GM21390 (cell line): Measurements from ENCODE around the gene IRX5.

Experiments
- ATAC-seq: cut with Tn5 transposase; IDR thresholded peaks from one replicate; pipeline ENCODE4 v1.9.1; 2021; ENCODE audit not compliant: unreplicated experiment

Gene IRX5

DNA sequence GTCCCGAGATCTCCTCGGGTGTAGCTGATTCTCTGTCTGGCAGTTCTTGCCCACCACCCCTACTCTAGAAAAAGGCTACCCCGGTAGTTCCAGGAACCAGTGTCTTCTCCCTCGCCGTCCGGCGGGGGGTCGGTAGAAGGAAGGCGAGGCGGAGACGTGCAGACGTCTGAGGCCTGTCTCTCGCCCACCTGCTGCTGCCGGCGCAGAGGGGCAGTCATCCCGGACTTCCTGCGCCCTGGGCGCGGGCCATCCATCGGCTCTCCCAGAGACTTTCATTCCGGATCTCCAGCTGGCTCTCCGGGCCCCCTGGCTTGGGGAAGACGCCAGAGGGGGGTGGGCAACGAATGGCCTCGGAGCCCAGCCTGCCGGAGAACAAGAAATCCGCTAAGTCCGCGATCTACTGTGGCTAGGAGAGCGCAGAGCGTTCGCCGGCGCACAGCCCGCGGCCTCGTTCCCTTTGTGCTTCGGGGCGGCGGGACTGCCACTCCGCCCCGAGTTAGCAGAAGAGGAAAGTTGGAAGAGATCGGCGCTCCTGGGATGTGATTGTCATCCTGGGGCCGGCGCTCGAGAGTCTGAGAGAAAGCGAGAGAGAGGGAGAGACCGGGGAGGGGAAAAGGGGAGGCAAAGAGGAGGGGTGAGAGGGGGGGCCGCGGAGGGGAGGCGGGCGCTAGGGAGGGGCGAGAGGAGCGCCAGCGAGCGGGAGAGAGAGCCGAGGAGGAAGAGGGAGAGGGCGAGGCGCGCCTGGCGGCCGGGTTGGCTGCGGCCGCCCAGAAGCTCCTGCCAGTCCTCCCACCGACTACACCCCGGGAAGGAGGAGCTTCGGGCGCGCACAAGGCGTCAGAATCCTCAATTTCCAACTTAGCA, at the start of gene IRX5:
IRX5 (plus strand) TSS at position 861 of the 864 bp plus-strand sequence. CDS start 334 bp downstream, outside the sequence.
- no peak for ATAC-seq

DNA sequence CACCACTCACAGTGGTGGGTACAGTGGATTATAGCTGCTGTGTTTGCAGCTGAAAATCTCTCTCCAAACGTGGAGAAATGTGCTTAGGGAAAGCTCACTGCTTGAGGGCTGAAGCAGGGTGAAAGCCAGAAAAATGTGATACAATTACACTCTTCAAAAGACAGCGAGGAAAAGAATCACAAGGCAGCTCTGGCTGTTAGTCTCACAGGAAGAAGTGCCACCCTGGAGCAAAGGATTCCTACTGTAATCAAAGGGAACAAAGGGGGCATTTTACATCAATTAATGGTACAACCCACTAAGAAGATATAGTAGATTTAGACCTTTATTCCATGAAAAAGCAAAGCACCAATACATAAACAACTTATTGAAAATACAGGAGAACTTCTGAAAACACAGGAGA, 48.1 kb upstream of the IRX5 start:
- ATAC-seq = no peak

DNA sequence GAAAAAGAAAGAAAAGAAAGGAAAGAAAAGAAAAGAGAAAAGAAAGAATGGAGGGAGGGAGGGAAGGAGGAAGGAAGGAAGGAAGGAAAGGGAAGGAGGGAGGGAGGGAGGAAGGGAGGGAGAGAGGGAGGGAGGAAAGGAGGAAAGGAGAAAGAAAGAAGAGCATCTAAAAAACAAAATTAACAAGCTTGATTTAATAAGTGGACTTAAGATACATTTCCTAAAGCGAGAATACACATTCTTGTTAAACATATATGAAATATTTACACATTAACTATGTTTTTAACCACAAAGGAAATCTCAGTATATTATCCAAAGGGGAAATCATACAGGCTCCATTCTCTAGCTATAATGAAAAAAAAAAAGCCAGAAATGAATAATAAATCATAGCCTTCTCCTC, 47.3 kb upstream of the IRX5 start:
- ATAC-seq = no peak

DNA sequence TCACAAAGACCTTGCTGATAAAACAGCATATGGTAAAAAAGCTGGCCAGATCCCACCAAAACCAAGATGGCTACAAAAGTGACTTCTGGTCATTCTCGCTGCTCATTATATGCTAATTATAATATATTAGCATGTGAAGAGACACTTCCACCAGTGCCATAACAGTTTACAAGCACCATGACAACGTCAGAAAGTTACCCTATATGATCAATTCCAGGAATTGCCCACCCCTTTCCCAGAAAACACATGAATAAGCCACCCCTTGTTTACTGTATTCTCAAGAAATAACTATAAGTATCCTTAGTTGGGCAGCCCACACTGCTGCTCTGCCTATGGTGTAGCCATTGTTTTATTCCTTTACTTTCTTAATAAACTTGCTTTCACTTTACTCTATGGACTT, 44.6 kb upstream of the IRX5 start:
- no peak for ATAC-seq

DNA sequence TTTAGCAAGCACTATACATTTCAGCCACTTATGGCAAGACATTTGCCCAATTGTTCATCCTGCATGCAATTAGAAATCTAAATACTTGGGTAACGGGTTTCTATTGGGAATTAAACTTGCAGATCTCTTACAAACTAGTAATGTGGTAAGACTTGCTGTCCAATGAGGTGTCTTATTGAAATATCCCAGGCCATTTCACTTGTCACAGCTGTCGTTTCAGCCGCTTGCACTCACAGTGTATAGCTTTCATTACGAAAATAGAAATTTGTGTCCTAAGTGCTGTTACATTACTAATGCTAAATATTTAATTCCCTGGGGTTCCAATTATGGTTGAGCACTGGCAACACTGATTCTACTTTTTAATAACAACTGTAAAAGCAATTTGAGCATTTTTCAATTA, 40.3 kb upstream of the IRX5 start:
- ATAC-seq = no peak

DNA sequence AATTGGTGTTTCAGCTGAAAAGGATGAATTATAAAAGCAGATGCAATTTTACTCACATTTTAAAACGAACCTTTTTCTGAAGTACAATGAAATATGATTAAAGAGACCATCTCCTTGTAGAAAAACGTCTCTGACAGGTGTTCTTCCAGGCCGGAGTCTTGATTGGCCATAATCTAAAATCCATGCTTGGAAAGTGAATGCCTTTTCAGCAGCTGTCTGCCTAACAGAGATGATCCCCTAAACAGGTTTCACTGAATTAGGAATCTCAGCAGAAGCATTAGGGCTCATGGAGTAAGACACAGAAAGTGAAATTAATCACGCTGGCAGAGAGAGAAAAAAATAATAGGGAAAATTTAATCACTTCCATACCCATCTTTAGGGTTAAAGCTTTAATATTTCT, 39.3 kb upstream of the IRX5 start:
- ATAC-seq = no peak

DNA sequence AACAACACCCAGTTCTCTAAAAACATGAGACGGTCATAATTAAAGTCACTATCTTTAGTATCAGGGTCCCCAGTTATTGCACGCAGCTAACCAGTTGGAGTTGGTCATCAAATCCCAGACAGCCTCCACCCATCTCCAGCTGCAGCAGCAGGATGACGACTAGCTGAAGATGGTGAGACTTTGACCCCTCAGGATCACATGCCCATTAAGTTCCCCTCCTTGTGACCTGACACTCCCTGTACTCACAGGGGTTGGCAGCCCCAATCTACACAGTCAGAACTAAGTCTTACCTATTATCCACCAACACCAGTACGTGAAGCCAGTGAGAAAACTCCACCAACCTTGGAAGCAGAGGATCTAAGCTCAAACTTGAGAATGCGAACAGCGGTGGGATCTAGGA, 37.7 kb upstream of the IRX5 start:
- ATAC-seq = no peak

DNA sequence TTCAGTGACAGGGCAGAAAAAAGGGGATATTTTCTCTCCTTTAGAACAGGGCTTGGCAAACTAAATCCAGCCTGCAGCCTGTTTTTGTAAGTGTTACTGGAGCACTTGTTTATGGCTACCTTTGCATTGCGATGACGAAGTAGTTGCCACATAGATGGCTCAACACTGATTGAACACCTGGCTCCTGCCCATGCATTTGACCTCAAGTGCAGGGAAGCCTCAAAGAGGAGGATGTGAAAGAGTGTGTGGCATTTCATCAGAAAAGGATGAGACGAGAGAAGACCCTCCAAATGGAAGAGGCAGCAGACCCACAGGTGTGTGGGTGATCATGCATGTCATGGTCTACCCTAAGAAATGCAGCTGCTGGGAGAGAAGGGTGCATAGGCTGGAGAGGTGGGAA, 32.7 kb upstream of the IRX5 start:
- no peak for ATAC-seq

DNA sequence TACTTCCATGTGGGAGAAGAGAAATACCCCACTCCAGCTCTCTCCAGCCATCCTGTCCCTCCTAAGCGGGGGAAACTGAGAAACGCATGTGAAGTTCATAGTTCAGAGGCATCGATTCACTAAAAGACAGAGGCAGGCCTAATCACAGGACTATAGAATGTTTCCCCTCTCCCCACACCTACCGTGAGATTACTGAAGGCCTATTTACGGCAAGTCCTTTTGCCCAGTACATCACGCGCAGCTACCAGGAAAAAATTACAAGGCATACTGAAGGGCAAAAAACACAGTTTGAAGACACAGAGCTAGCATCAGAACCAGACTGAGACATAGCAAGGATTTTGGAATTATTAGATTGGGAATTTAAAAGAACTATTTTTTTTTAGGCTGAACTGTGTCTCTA, 29.1 kb upstream of the IRX5 start:
- ATAC-seq = no peak

DNA sequence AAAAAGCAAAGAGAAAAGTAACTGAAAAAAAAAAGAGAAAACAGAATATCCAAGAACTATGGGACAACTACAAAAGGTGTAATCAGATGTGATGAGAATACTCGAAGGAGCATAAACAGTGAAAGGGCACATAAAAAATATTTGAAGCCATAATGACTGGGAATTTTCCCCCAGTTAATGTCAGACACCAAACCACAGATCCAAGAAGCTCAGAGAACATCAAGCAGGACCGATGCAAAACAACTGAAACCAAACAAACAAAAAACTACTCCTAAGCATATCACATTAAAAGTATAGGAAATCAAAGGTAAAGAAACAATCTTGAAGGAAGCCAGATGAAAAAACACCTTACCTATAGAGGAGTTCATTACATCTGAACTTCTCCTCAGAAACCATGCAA, 27.6 kb upstream of the IRX5 start:
- ATAC-seq = no peak

DNA sequence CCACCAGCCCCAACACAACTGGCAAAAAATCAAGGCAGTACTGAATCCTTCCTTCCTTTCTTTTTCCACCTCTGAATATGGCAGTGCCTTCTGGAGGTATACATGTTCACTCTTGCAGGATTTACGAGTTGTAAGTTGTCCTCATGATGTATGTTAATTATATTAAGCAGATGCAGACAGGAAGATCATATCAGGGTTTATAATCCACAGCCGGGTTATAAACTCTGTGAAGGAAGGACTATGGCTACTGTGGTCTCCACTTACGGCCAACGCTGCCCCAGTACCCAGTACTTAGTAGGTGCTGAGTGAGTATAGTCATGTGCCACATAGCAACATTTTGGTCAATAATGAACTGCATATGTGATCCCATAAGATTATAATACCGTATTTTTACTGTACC, 19.6 kb upstream of the IRX5 start:
- no peak for ATAC-seq

DNA sequence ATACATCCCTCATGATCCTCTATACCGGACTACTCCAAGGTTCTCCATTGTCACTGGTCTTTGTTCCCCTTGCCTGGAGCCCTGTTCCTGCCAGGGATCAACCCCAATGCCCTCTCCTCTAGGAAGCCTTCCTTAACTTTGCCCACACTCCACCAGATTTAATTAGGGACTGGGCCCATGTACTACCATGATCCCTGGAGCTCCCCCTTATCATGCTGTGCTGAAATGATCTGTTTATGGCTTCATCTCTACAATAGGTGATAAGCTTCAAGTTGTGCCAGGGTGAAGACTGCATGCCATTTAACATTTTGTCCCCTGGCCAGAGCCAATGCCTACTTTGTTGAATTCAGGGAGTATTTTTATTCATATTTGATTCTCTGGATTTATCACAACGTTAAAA, 17.9 kb upstream of the IRX5 start:
- no peak for ATAC-seq

DNA sequence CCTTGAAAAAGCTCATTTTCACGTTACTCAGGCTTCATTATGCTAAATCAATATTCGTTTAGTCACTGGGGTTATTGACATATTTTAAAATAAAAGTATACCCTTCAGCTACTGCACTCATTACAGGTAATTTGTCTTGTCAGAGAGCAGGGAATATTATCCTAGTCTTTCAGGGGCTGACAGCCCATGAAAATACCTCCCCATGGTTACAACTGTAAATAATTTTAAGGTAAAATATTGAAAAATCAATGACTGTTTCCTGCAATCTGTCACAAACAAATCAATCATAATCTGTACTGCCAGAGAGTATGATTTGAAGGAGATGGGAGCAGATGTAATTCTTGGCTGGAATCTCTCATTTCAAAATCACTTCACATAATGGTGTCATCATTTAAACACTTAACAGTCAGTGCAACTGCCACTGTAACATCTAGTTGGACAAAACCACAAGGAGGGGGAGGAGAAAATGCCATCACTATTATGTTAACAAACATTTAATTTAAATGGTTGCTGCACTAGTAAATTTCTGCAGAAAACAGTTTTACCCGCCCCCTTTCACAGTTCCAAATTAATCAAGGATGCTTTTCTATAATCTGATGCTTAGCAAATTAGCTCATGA, 9.3 kb upstream of the IRX5 start:
- no peak for ATAC-seq

DNA sequence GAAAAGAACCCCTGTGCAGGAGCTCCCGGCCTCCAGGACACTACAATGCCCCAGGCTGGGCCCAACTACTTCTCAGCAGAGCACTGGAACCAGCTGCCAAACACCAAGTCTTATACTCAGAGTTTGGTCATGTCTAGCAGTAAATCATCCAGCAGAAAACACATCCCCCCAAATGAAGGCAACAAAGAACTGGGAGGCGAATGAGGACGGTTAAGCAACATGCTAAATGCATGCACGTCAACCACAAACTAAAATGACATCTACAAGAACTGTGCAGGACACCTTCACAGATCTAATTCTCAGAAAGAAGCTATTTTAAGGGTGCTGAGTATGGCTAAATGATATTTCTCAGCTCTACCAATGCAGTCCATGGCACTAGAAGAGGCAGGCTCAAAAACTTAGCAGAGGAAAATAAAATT, 7.6 kb upstream of the IRX5 start:
- ATAC-seq = no peak

DNA sequence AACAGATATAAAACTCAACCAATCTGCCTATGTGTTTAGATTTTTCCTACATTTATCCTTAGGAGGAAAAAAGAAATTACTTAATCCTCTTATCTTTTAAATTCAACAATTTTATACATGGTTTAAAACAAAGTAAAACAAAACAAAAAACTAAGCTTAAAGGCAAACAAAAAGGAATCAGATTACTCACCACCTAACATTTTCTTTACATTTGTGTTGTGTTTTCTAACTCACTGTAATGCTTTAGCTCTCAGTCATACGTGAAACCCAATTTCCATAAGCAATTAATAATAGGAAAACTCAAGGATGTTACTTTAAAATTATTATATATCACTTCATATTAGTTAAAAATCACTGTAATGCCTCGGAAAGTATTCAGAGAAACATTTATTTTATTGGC, 6.7 kb upstream of the IRX5 start:
- no peak for ATAC-seq

DNA sequence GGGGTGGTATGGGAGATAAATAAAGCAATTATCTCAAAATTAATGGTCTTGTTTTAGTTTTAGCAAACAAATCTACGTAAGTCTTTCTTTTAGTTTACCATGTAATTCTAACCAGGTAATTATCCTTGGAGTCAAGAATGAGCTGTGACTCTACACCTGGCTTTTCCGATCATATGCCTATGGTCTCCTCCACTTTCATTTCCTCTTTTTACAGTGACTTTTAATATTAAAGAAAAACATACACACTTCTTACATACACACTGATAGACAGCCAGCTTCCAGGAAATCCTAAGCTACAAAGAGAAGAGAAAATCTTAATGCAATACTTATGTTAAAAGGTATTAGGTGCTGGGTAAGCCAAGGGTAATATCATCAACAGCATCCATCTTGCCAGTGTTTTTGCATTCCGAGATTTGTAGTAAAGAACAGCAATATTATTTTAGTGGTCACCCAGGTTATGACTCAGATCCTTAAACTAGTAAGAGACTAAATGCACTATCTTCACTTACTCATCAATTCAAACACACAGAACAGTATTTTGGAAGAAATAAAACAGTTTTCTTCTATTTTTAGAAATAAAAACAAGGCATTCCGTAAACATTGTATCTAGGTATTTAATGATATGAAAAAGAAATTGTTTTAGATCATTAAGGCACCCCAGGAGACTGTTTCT, 4.4 kb upstream of the IRX5 start:
- no peak for ATAC-seq

DNA sequence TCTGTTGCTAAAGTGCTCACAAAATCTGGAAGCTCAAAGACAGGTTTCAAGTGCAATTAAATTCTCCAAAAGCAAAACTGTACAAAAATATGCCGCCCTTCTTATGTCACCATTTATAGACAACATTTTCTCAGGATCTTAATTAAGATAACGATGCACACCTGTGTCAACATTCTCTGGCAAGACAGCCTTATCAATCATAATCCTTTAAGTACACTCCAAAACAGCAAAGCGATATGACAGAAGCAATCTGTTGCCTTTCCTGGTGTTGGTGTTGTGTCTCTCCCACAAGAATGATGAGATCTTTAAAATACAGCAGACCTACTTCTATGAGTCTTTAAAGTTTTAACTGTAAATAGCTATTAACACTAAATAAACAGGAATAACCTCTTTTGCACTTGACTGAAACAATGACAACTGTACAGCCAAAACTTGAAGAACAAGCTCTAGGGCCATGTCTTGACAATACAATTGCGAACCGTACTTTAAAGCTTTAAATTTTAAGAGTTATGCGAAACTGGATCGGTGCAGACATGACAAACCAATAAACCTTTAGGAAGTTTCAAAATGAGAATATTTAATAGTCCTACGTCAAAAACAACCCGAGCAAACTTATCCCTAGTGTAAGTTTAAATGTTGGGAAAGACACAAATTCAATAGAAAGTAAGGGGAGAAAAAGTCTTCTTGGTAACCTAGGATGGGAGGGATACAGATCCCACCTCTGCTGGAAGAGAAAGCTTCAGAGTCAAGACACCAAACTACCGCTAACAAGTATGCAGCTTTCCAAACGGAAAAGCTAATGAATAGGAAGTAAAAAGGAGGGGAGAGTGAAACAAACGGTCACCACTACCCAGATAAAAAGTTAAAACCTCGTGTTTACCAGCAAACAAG, 3.3 kb upstream of the IRX5 start:
- ATAC-seq = no peak

DNA sequence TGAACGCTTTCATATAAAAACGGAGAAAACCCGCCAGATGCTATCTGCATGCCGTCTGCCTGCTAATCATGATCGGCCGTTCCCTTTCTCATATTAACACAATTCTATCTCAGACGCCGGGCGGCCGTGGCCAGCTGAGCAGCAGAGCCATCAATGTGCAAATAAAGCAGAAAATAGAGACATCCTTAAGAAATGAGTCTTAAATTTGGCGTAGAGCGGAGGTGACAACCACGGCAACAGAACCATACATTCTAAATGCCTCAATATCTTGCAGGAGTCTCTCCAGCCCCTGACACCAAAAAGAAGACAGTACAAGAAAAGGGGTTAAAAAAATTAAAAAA, 2.7 kb upstream of the IRX5 start:
- ATAC-seq = no peak

DNA sequence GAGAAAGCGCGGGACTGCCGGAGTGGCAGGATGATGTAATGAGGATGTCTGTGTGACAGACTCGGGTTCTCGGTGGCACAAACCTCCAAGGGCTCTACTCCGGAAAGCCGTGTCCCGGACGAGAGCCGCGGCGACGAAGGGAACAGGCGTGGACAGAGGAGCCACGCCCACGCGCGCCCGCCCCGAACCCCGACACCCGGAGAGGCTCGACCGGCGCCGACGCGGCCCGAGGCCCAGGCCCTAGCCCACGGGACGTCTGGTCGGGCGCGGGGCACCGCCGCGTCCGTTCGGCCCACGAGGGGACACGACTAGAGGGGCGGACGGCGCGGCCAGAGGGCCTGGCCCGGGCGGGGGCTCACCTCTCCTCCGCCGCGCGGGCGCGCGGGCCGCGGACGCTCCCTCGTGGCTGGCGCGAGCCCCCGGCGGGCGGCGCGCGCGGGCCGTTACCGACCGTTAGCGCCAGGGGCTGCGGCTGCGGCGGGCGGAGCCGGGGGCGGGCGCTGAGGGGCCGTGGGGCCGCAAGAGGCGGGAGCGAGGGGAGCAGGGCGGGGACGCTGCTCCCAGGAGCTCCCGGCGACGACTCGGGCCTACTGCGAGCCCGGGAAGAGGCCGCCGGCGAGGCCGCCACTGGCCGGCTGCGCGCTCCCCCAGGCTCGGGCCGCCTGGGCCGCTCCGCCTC, 2.1 kb upstream of the IRX5 start:
- ATAC-seq = peak; percentile 47

DNA sequence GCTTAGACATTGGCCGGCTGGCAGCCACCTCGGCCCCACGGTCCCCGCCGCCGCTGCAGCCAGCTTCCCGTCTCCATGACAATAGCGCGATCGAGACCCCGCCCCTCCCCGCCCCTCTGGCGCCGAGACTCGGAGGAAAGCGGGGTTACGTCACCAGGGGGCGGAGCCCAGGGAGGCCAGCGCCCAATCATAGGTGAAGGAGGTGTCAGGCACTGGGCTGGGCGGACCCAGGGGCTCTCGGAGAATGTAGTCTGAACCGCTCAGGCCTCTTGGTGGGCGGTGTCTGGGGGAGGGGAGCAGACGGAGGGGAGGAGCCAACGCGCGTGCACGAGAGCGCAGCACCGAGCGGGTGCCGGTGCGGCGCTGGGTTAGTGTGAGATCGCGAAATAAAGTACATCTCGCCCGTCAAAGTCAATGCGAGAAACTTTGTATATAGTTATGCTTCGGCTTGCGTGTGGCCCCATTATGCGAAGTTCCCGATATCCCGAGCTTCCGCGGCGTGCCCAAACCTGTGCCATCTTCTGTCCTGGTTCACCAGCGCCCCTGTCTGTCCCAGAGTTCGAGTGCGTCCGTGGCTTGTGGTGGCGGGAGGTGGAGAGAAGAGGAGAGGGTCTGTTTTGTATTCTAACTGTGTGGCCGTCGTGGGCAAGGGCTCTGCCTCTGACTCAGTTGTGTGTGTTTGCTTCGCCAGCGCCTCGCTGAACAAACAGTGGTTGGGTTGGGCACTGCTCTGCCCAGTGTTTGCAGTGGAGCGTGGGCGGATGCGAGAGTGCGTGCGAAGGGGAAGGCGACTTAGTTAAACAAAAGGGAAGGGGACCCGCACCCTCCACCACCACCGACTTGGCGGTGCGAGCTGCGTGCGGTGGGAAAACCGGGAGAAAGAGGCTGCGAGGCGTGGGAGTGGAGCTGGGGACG, 1.3 kb upstream of the IRX5 start:
- peak; percentile 87 for ATAC-seq
